SU-DHL-6 (cell line): ENCODE results near the gene LILRA2.

Experiments
- H2AFZ ChIP-seq: fragments of 200-600 bp; sonication (generic); 2 replicates; pipeline ENCODE4 v1.6.1; 2014; ENCODE audit warnings: low read depth, mild to moderate bottlenecking, moderate library complexity, mixed read lengths, antibody characterized with exemption, low read length; ENCODE audit not compliant: severe bottlenecking
- H3F3A ChIP-seq: fragments of 200-600 bp; shearing (Covaris generic); 2 replicates; pipeline ENCODE4 v1.6.0; 2016; ENCODE audit warnings: antibody characterized with exemption, mild to moderate bottlenecking; ENCODE audit not compliant: insufficient read depth
- H3K27ac ChIP-seq: fragments of 200-600 bp; sonication (generic); 2 replicates; pipeline ENCODE4 v1.5.1; 2016; ENCODE audit warnings: low read depth, mild to moderate bottlenecking, low read length, moderate library complexity, mixed read lengths
- H3K27me3 ChIP-seq: fragments of 200-600 bp; sonication (generic), shearing (Covaris generic); 2 replicates; pipeline ENCODE4 v1.6.0; 2014; ENCODE audit warnings: mild to moderate bottlenecking, low read length
- H3K36me3 ChIP-seq: fragments of 200-600 bp; sonication (generic); 2 replicates; pipeline ENCODE4 v1.6.1; 2014; ENCODE audit warnings: mild to moderate bottlenecking, low read length, mixed read lengths
- H3K4me2 ChIP-seq: fragments of 300-600, 200-600 bp; shearing (Covaris generic), sonication (generic); 2 replicates; pipeline ENCODE4 v1.6.0; 2014; ENCODE audit warnings: low read length, low read depth, mild to moderate bottlenecking; ENCODE audit not compliant: poor library complexity, severe bottlenecking
- H3K4me3 ChIP-seq: fragments of 200-600 bp; sonication (generic); 2 replicates; pipeline ENCODE4 v1.5.1; 2014; ENCODE audit warnings: antibody characterized with exemption, low read length, mild to moderate bottlenecking, mixed read lengths; ENCODE audit not compliant: insufficient read depth, poor library complexity, severe bottlenecking
- H3K79me2 ChIP-seq: fragments of 200-600 bp; sonication (generic); 2 replicates; pipeline ENCODE4 v1.6.1; 2014; ENCODE audit warnings: mild to moderate bottlenecking, low read length, moderate library complexity; ENCODE audit not compliant: insufficient read depth
- H3K9ac ChIP-seq: fragments of 200-600 bp; sonication (generic); 2 replicates; pipeline ENCODE4 v1.7.0; 2014; ENCODE audit warnings: mild to moderate bottlenecking, low read length
- H3K9me2 ChIP-seq: fragments of 200-600 bp; sonication (generic); replicated peaks from 2 replicates; pipeline ENCODE4 v1.6.1; 2014; ENCODE audit warnings: low read length; ENCODE audit not compliant: insufficient read depth
- H3K9me3 ChIP-seq: fragments of 200-600 bp; sonication (generic); 2 replicates; pipeline ENCODE4 v1.6.1; 2014; ENCODE audit warnings: low read length, mixed read lengths; ENCODE audit not compliant: insufficient read depth
- H4K20me1 ChIP-seq: fragments of 200-600 bp; sonication (generic); 2 replicates; pipeline ENCODE4 v1.6.1; 2014; ENCODE audit warnings: low read depth, mild to moderate bottlenecking, antibody characterized with exemption, low read length, moderate library complexity, mixed read lengths
- EZH2phosphoT487 ChIP-seq: fragments of 200-600 bp; sonication (generic), shearing (Covaris generic); conservative IDR thresholded peaks from 2 replicates; pipeline ENCODE4 v1.6.1; 2018; ENCODE audit warnings: mild to moderate bottlenecking, antibody characterized with exemption, low read length, moderate library complexity, mixed read lengths
- TF ChIP-seq, protein P1 (sequence below): fragments of 200-600 bp; sonication (generic); IDR thresholded peaks from one replicate; pipeline ENCODE4 v1.5.1; 2017; ENCODE audit warnings: antibody characterized with exemption, mild to moderate bottlenecking, low read length, moderate library complexity; ENCODE audit not compliant: insufficient read depth, poor library complexity, severe bottlenecking

LILRA2 gene

GRCh38 chr19:54614726-54615125, 41.1 kb downstream of the LILRA2 start:
- H3K9me2 ChIP-seq = no peaks in the 10 kb centered on the region
- no peaks in the 10 kb centered on the region for H3F3A ChIP-seq
- H3K9me3 ChIP-seq = no peaks in the 10 kb centered on the region
- H3K27me3 ChIP-seq = no peaks in the 10 kb centered on the region
- no peaks in the 10 kb centered on the region for H3K36me3 ChIP-seq
- H3K79me2 ChIP-seq = no peaks in the 10 kb centered on the region
- TF ChIP-seq, protein P1, sequence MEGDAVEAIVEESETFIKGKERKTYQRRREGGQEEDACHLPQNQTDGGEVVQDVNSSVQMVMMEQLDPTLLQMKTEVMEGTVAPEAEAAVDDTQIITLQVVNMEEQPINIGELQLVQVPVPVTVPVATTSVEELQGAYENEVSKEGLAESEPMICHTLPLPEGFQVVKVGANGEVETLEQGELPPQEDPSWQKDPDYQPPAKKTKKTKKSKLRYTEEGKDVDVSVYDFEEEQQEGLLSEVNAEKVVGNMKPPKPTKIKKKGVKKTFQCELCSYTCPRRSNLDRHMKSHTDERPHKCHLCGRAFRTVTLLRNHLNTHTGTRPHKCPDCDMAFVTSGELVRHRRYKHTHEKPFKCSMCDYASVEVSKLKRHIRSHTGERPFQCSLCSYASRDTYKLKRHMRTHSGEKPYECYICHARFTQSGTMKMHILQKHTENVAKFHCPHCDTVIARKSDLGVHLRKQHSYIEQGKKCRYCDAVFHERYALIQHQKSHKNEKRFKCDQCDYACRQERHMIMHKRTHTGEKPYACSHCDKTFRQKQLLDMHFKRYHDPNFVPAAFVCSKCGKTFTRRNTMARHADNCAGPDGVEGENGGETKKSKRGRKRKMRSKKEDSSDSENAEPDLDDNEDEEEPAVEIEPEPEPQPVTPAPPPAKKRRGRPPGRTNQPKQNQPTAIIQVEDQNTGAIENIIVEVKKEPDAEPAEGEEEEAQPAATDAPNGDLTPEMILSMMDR = no peak
- no peak overlapping the region for H3K27ac ChIP-seq
- no peak overlapping the region for H3K4me3 ChIP-seq
- H3K4me2 ChIP-seq = no peak overlapping the region
- H4K20me1 ChIP-seq = no peaks in the 10 kb centered on the region
- H2AFZ ChIP-seq = no peak overlapping the region
- no peak overlapping the region for H3K9ac ChIP-seq

DNA sequence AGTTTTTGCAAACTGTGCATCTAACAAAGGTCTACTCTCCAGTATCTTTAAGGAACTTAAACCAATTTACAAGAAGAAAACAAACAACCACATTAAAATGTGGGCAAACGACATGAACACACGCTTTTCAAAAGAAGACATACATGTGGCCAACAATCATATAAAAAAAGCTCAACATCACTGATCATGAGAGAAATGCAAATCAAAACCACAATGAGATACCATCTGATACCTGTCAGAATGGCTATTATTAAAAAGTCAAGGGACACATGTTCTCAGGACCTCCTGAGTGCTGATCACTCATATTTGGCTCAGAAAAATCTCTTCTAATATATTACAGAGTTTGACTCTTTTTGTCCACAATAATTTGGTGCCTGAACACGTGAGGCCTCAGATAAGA, 42.5 kb downstream of the LILRA2 start:
- Histone ChIP-seq H3K4me2 (no peak overlapping the region), H3K36me3 (no peaks in the 10 kb centered on the region), H3K79me2 (no peaks in the 10 kb centered on the region), H3K9ac (no peak overlapping the region), H2AFZ (no peak overlapping the region), H3K9me3 (no peaks in the 10 kb centered on the region), H3K27ac (no peak overlapping the region), H4K20me1 (no peaks in the 10 kb centered on the region), H3K4me3 (no peak overlapping the region), H3F3A (no peaks in the 10 kb centered on the region), H3K27me3 (no peaks in the 10 kb centered on the region), H3K9me2 (no peaks in the 10 kb centered on the region)
- TF ChIP-seq, protein P1 = no peak
- no peak for TF ChIP-seq EZH2phosphoT487

DNA sequence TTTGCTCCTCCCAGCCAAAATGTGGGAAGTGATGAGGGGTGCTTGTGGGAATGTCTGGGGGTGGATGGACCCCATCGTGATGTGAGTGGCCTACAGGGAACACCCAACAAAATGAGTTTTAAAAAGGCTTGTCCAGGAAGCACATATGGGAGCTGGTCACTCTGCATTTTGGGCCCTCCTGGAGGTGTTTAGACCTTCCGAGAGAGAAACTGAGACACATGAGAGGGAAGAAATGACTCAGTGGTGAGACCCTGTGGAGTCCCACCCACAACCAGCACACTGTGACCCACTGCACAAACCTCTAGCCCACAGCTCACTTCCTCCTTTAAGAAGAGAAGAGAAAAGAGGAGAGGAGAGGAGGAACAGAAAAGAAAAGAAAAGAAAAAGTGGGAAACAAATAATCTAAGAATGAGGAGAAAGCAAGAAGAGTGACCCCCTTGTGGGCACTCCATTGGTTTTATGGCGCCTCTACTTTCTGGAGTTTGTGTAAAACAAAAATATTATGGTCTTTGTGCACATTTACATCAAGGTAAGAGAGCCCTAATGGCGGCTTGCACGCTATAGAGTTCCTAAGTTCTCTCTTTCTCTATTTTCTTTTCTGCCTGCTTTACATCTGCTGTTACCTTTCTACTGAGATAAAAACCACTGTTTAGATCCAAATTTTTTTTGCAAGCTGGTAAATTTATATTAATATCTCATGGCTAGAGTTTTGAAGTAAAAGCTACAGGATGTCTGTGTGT, 43.4 kb downstream of the LILRA2 start:
- H3K9me3 ChIP-seq = no peaks in the 10 kb centered on the region
- no peaks in the 10 kb centered on the region for H3K27me3 ChIP-seq
- no peak overlapping the region for H3K9ac ChIP-seq
- TF ChIP-seq, protein P1 = no peak
- no peak for TF ChIP-seq EZH2phosphoT487
- no peaks in the 10 kb centered on the region for H3K9me2 ChIP-seq
- no peak overlapping the region for H3K27ac ChIP-seq
- no peak overlapping the region for H3K4me3 ChIP-seq
- no peaks in the 10 kb centered on the region for H3K79me2 ChIP-seq
- no peak overlapping the region for H3K4me2 ChIP-seq
- no peaks in the 10 kb centered on the region for H3K36me3 ChIP-seq
- H3F3A ChIP-seq = no peaks in the 10 kb centered on the region
- no peak overlapping the region for H2AFZ ChIP-seq
- no peaks in the 10 kb centered on the region for H4K20me1 ChIP-seq
